ENCODE results near the gene MAP3K5.
"Not testable (repeated sequence)": the region's sequence is repeated elsewhere in the genome, so short reads cannot be mapped to it uniquely, and the experiment has no call there.

MAP3K5 gene

GRCh38 chr6:136792410-136793262 lies at the start of gene MAP3K5:
Gene MAP3K5, minus strand, starts transcription at chr6:136792477. Its CDS starts 320 bp downstream, at chr6:136792157.
- peak; percentile 92 for DNase-seq

GRCh38 chr6:136840276-136841001 lies 48.2 kb upstream of the MAP3K5 start:
- DNase-seq, result no peak

- peak; percentile 26 for DNase-seq
These were observed 39.7 kb upstream of the MAP3K5 start for GRCh38 chr6:136831873-136832562.

GRCh38 chr6:136826216-136826615 lies 33.9 kb upstream of the MAP3K5 start:
- no peak for DNase-seq

GRCh38 chr6:136823128-136823660 lies 30.9 kb upstream of the MAP3K5 start:
- DNase-seq, result no peak

- DNase-seq, result peak; percentile 93
These were observed 30.3 kb upstream of the MAP3K5 start, which contains the start of gene PEX7 for GRCh38 chr6:136822376-136823127. Gene PEX7, plus strand, starts transcription at chr6:136822592. Its CDS starts 74 bp downstream, at chr6:136822666.

GRCh38 chr6:136822046-136822375 lies 29.7 kb upstream of the MAP3K5 start:
- DNase-seq, result peak; percentile 51

- DNase-seq, result no peak
These were observed 28.3 kb upstream of the MAP3K5 start for GRCh38 chr6:136820561-136820960.

GRCh38 chr6:136816656-136817055 lies 24.4 kb upstream of the MAP3K5 start:
- no peak for DNase-seq

GRCh38 chr6:136815608-136816007 lies 23.3 kb upstream of the MAP3K5 start:
- DNase-seq, result not testable (repeated sequence)

GRCh38 chr6:136812174-136812573 lies 19.9 kb upstream of the MAP3K5 start:
- no peak for DNase-seq

- no peak for DNase-seq
These were observed 19.0 kb upstream of the MAP3K5 start for GRCh38 chr6:136811272-136811671.

- no peak for DNase-seq
These were observed 17.0 kb upstream of the MAP3K5 start for GRCh38 chr6:136809091-136809860.

GRCh38 chr6:136803608-136804007 lies 11.3 kb upstream of the MAP3K5 start:
- no peak for DNase-seq

- no peak for DNase-seq
These were observed 9.3 kb upstream of the MAP3K5 start for GRCh38 chr6:136801581-136801980.

- DNase-seq, result no peak
These were observed 5.8 kb upstream of the MAP3K5 start for GRCh38 chr6:136798044-136798443.

- no peak for DNase-seq
These were observed 3.7 kb upstream of the MAP3K5 start for GRCh38 chr6:136795996-136796395.

- no peak for DNase-seq
These were observed 3.1 kb upstream of the MAP3K5 start for GRCh38 chr6:136795386-136795785.

GRCh38 chr6:136793363-136793762 lies 1.1 kb upstream of the MAP3K5 start:
- no peak for DNase-seq

GRCh38 chr6:136792095-136792409 lies 225 bp downstream of the MAP3K5 start:
- DNase-seq, result no peak

GRCh38 chr6:136791296-136792094 lies 782 bp downstream of the MAP3K5 start:
- peak; percentile 72 for DNase-seq
